HG02981 (cell line): Measurements from ENCODE around the gene ARMS2.

Experiments
- ATAC-seq: cut with Tn5 transposase; IDR thresholded peaks from one replicate; pipeline ENCODE4 v1.9.1; 2021; ENCODE audit warnings: mild to moderate bottlenecking, moderate library complexity; ENCODE audit not compliant: unreplicated experiment

The ARMS2 gene

GRCh38 chr10:122454603-122455080 is at the start of gene ARMS2:
ARMS2 (plus strand) TSS chr10:122454653; CDS start chr10:122454728, 75 bp downstream.
- ATAC-seq: no peak

- ATAC-seq: no peak
Measured at GRCh38 chr10:122407375-122408125, 46.9 kb upstream of the ARMS2 start.

GRCh38 chr10:122413327-122413726 is 41.1 kb upstream of the ARMS2 start:
- ATAC-seq: no peak

GRCh38 chr10:122417667-122418066 is 36.8 kb upstream of the ARMS2 start:
- no peak for ATAC-seq

GRCh38 chr10:122419016-122419415 is 35.4 kb upstream of the ARMS2 start:
- ATAC-seq: no peak

GRCh38 chr10:122419876-122420623 is 34.4 kb upstream of the ARMS2 start:
- ATAC-seq: no peak

- ATAC-seq: no peak
Measured at GRCh38 chr10:122420624-122421007, 33.8 kb upstream of the ARMS2 start.

- no peak for ATAC-seq
Measured at GRCh38 chr10:122421054-122421625, 33.3 kb upstream of the ARMS2 start.

GRCh38 chr10:122421742-122422141 is 32.7 kb upstream of the ARMS2 start:
- ATAC-seq: no peak

- no peak for ATAC-seq
Measured at GRCh38 chr10:122422266-122422989, 32.0 kb upstream of the ARMS2 start.

GRCh38 chr10:122424059-122424458 is 30.4 kb upstream of the ARMS2 start:
- no peak for ATAC-seq

- ATAC-seq: no peak
Measured at GRCh38 chr10:122426829-122427228, 27.6 kb upstream of the ARMS2 start.

- no peak for ATAC-seq
Measured at GRCh38 chr10:122427280-122427679, 27.2 kb upstream of the ARMS2 start.

GRCh38 chr10:122435212-122435827 is 19.1 kb upstream of the ARMS2 start:
- ATAC-seq: no peak

GRCh38 chr10:122441961-122442360 is 12.5 kb upstream of the ARMS2 start:
- ATAC-seq: no peak

- ATAC-seq: no peak
Measured at GRCh38 chr10:122445469-122445868, 9.0 kb upstream of the ARMS2 start.

GRCh38 chr10:122445904-122446303 is 8.5 kb upstream of the ARMS2 start:
- ATAC-seq: no peak

- no peak for ATAC-seq
Measured at GRCh38 chr10:122446668-122447423, 7.6 kb upstream of the ARMS2 start.

- ATAC-seq: no peak
Measured at GRCh38 chr10:122448600-122448999, 5.9 kb upstream of the ARMS2 start.

GRCh38 chr10:122449153-122449552 is 5.3 kb upstream of the ARMS2 start:
- no peak for ATAC-seq
